Measurements from ENCODE around the gene CHCHD6. TPM values are rescaled to one million over a fixed set of nuclear protein-coding genes. Genes with fewer than 3 reads are reported as not detected.
A peak's percentile ranks its signal among the peaks of the same experiment; 100 is the strongest.

The CHCHD6 gene
- total and polyA plus RNA-seq, 8 donors, result 5.0 to 10.9 (median 6.0) TPM

- no peaks in the 10 kb centered on the region for H3K36me3 ChIP-seq
- H3K4me1 ChIP-seq, result peaks cover 0 to 10% (median 0%) of the 10 kb centered on the region in 3 donors
- intact Hi-C loops (cut with DNase I), result no loop called here
- FAIRE-seq (no peak), DNase-seq (peak in 1 of 6 donors; percentile 19), ATAC-seq (peak; percentile 46 to 78 (median 76))
- TF ChIP-seq CTCF (IDR thresholded peaks at IDR 0.05), result no peak
- 68 to 69% methylated on average over 18 of the region's 18 CpGs for WGBS, 2 donors
- H3K27me3 ChIP-seq, result no peaks in the 10 kb centered on the region
- no peak overlapping the region for H3K27ac ChIP-seq
- no peak overlapping the region for H3K4me3 ChIP-seq
- no peaks in the 10 kb centered on the region for H3K9me3 ChIP-seq
Measured at GRCh38 chr3:126746395-126747177, 42.5 kb downstream of the CHCHD6 start.

DNA sequence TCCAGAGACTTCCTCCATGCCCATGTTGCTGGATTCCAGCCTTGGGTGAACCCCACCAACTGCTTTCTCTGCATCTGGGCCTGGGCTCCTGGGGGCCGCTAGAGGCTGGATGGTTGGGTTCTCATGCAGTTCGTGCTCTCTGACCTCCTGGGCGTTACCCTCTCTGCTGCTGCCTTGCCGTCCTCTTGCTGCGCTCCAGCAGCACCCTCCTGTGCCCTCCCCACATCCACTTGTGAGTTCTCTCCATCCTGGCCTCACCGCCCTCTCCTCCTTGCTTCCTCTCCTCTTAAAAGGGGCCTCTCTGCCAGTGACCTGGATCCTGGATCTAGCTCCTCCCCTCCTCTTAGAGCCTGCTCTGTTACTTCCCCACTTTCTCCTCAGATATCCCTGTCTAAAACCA is 43.7 kb downstream of the CHCHD6 start:
- ATAC-seq (no peak), DNase-seq (no peak), FAIRE-seq (no peak)
- intact Hi-C loops (cut with DNase I), result no loop called here
- Histone ChIP-seq H3K27me3 (no peaks in the 10 kb centered on the region), H3K9me3 (no peaks in the 10 kb centered on the region), H3K36me3 (no peaks in the 10 kb centered on the region), H3K4me3 (no peak overlapping the region), H3K4me1 (peaks cover 0 to 10% (median 0%) of the 10 kb centered on the region in 3 donors), H3K27ac (no peak overlapping the region)
- WGBS, 2 donors, result 92 to 94% methylated on average over 6 of the region's 6 CpGs
- no peak for TF ChIP-seq CTCF (IDR thresholded peaks at IDR 0.05)

DNA sequence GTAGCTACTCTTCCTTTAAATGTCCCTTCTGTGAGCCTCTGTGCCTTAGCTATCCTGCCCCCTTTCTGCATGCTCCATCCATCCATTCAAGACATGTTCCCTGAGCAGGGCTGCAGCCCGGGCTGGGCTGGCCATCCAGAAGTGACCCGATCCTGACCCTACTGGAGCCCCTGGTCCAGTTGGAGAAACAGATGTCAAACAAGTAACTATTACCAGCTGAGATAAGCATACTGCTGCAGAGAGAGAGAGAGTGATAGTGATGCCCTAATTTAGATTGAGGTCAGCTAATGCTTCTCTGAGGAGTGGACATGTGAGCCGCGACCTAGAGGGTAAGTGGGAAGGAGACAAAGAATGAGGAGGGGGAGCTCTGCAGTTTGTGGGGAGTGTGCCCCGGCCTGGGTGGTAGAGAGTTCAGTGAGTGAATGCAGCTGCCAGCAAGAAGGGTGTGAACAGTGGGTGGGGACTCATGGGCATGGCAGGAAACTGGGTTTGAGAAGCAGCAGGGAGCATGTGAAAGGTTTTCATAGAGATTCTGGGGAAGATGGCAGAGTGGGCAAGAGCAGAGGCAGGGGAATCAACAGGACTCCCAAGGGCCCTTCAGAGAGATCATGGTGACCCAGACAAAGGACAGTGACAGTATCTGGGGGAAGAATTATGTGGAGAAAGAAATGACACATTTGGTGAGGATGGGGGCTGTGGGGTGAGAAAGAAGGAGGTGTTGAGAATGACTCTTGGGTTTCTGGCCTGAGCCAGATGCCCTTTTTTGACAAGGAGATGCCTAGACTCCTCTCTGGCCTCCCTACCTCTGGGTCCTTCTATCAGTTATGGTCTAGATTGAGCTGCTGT is 44.9 kb downstream of the CHCHD6 start:
- Histone ChIP-seq H3K27ac (no peak overlapping the region), H3K27me3 (no peaks in the 10 kb centered on the region), H3K9me3 (no peaks in the 10 kb centered on the region), H3K36me3 (no peaks in the 10 kb centered on the region), H3K4me3 (no peak overlapping the region), H3K4me1 (peaks cover 0 to 10% (median 0%) of the 10 kb centered on the region in 3 donors)
- DNase-seq (no peak), FAIRE-seq (no peak), ATAC-seq (no peak)
- 90 to 97% methylated on average over 5 of the region's 5 CpGs for WGBS, 2 donors
- intact Hi-C loops (cut with DNase I), result no loop called here
- no peak for TF ChIP-seq CTCF (IDR thresholded peaks at IDR 0.05)

- no peak for TF ChIP-seq CTCF (IDR thresholded peaks at IDR 0.05)
- intact Hi-C loops (cut with DNase I), result no loop called here
Measured at GRCh38 chr3:126749547-126749875, 45.5 kb downstream of the CHCHD6 start.

More at GRCh38 chr3:126749547-126749875, 45.5 kb downstream of the CHCHD6 start:
- Histone ChIP-seq H3K4me1 (peaks cover 0 to 10% (median 0%) of the 10 kb centered on the region in 3 donors), H3K27ac (no peak overlapping the region), H3K4me3 (no peak overlapping the region), H3K36me3 (no peaks in the 10 kb centered on the region), H3K9me3 (no peaks in the 10 kb centered on the region), H3K27me3 (no peaks in the 10 kb centered on the region)
- ATAC-seq (no peak), FAIRE-seq (no peak), DNase-seq (no peak)
- 93 to 99% methylated on average over 3 of the region's 3 CpGs for WGBS, 2 donors

All from pancreas (tissue), 10 donors.